ENCODE measurements around the gene CSGALNACT2. TPM values are rescaled to one million over a fixed set of nuclear protein-coding genes. Genes with fewer than 3 reads are reported as not detected.
"Not testable (repeated sequence)": the region's sequence is repeated elsewhere in the genome, so short reads cannot be mapped to it uniquely, and the experiment has no call there.

CSGALNACT2 gene
- total RNA-seq, 1 experiment from 2014 or later = 8.9 TPM

DNA sequence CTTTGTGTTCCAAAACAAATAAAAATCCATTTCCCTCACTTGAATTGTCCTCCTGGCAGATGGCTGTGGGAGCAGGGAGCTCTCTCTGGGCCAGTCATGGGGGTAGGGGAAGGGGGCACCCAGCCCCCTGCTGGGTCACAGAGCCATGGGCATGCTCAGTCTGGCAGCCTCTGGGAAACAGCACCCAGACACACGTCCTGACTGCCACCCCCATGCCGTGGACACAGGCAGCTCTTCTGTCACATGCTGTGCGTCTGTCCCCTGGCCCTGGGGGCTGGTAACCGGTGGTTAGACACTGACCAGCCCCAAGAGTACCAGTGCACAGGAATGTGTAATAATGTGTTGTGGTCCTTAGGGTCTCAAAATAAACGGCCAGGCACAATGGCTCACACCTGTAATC is 81.6 kb downstream of the CSGALNACT2 start:
- Histone ChIP-seq H3K4me2 (ENCODE audit: insufficient read depth, insufficient read length, low read length) (no peak overlapping the region), H3K4ac (ENCODE audit: low read depth, low read length) (no peak overlapping the region), H3K14ac (ENCODE audit: insufficient read depth, low read length) (no peak overlapping the region), H3T11ph (ENCODE audit: low read length) (no peak overlapping the region), H3K9ac (ENCODE audit: extremely low read depth, insufficient read length, low read length) (no peak overlapping the region), H2BK12ac (ENCODE audit: insufficient read length, low read depth, low read length) (no peak overlapping the region), H3K79me2 (ENCODE audit: insufficient read depth, low read length) (no peaks in the 10 kb centered on the region), H3K4me1 (ENCODE audit: insufficient read depth, low read length) (no peaks in the 10 kb centered on the region), H2BK120ac (ENCODE audit: low read depth, low read length, poor library complexity, severe bottlenecking) (no peak overlapping the region), H3K27ac (ENCODE audit: insufficient read length, low read depth, low read length) (no peak overlapping the region), H4K8ac (replicated peaks; ENCODE audit: insufficient read length, low read depth, low read length) (no peak overlapping the region), H2BK15ac (ENCODE audit: low read depth, low read length) (no peak overlapping the region), H3K9me3 (ENCODE audit: control insufficient read depth, low read depth, low read length) (no peaks in the 10 kb centered on the region), H4K5ac (ENCODE audit: insufficient read length, low read depth, low read length) (no peak overlapping the region), H3K27me3 (ENCODE audit: insufficient read depth, low read length) (no peaks in the 10 kb centered on the region), H2AK5ac (ENCODE audit: insufficient read length, low read length) (no peak overlapping the region), H3K23ac (ENCODE audit: insufficient read length, low read depth, low read length) (no peak overlapping the region), H2BK5ac (ENCODE audit: insufficient read length, low read length) (no peak overlapping the region), H3K56ac (ENCODE audit: insufficient read length, low read depth, low read length) (no peak overlapping the region), H3K23me2 (ENCODE audit: insufficient read length, low read depth, low read length, poor library complexity, severe bottlenecking) (no peaks in the 10 kb centered on the region), H4K20me1 (ENCODE audit: control insufficient read depth, insufficient read depth, insufficient read length) (no peaks in the 10 kb centered on the region), H3K18ac (ENCODE audit: insufficient read length, low read depth, low read length) (no peak overlapping the region), H3K79me1 (ENCODE audit: insufficient read depth, low read depth, low read length, poor library complexity, severe bottlenecking) (no peaks in the 10 kb centered on the region), H2BK20ac (ENCODE audit: low read depth, low read length, poor library complexity, severe bottlenecking) (no peak overlapping the region), H4K91ac (ENCODE audit: insufficient read length, low read depth, low read length) (no peak overlapping the region), H2AFZ (ENCODE audit: low read length) (no peak overlapping the region)
- no peaks in the 10 kb centered on the region for H3K36me3 Mint-ChIP-seq (ENCODE audit: insufficient read depth in 1 of 3, low read depth in 3 of 3)
- DNase-seq = no peak
- no peaks in the 10 kb centered on the region for H3K9me3 Mint-ChIP-seq
- no CpG with 5 or more reads among the region's 5 CpGs for WGBS (ENCODE audit: extremely low coverage, insufficient read length, low lambda C conversion rate)
- peaks cover 12 to 14% of the 10 kb centered on the region in 2 experiments for H3K4me1 Mint-ChIP-seq
- peak overlapping the region in 1 of 3 experiments; percentile 88; a peak in 1 of 7 replicates for H3K27ac Mint-ChIP-seq
- TF ChIP-seq, protein P1, sequence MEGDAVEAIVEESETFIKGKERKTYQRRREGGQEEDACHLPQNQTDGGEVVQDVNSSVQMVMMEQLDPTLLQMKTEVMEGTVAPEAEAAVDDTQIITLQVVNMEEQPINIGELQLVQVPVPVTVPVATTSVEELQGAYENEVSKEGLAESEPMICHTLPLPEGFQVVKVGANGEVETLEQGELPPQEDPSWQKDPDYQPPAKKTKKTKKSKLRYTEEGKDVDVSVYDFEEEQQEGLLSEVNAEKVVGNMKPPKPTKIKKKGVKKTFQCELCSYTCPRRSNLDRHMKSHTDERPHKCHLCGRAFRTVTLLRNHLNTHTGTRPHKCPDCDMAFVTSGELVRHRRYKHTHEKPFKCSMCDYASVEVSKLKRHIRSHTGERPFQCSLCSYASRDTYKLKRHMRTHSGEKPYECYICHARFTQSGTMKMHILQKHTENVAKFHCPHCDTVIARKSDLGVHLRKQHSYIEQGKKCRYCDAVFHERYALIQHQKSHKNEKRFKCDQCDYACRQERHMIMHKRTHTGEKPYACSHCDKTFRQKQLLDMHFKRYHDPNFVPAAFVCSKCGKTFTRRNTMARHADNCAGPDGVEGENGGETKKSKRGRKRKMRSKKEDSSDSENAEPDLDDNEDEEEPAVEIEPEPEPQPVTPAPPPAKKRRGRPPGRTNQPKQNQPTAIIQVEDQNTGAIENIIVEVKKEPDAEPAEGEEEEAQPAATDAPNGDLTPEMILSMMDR (conservative IDR thresholded peaks at IDR 0.05) = no peak
- peaks cover 1% of the 10 kb centered on the region; the same call in 1 of the 2 replicates for H3K27me3 Mint-ChIP-seq (ENCODE audit: low read depth)
- H3K4me3 Mint-ChIP-seq = no peak overlapping the region

DNA sequence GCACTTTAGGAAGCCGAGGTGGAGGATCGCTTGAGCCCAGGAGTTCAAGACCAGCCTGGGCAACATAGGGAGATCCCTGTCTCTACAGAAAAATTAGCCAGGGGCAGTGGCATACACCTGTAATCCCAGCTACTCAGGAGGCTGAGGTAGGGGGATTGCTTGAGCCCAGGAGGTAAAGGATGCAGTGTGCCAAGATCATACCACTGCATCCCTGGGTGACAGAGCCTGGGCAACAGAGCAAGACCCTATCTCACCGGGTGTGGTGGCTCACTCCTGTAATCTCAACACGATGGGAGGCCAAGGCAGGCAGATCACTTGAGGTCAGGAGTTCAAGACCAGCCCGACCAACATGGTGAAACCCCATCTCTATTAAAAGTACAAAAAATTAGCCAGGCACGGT is 82.0 kb downstream of the CSGALNACT2 start:
- H4K8ac ChIP-seq (replicated peaks; ENCODE audit: insufficient read length, low read depth, low read length); H3K56ac ChIP-seq (ENCODE audit: insufficient read length, low read depth, low read length); H3K18ac ChIP-seq (ENCODE audit: insufficient read length, low read depth, low read length); H2AFZ ChIP-seq (ENCODE audit: low read length); H3K27me3 Mint-ChIP-seq (ENCODE audit: low read depth); H2BK12ac ChIP-seq (ENCODE audit: insufficient read length, low read depth, low read length); H3K79me1 ChIP-seq (ENCODE audit: insufficient read depth, low read depth, low read length, poor library complexity, severe bottlenecking); H3K9ac ChIP-seq (ENCODE audit: extremely low read depth, insufficient read length, low read length); H3K4ac ChIP-seq (ENCODE audit: low read depth, low read length); H3K79me2 ChIP-seq (ENCODE audit: insufficient read depth, low read length); H3K4me3 Mint-ChIP-seq; H2AK5ac ChIP-seq (ENCODE audit: insufficient read length, low read length); H3T11ph ChIP-seq (ENCODE audit: low read length); H2BK20ac ChIP-seq (ENCODE audit: low read depth, low read length, poor library complexity, severe bottlenecking); H2BK120ac ChIP-seq (ENCODE audit: low read depth, low read length, poor library complexity, severe bottlenecking); H2BK5ac ChIP-seq (ENCODE audit: insufficient read length, low read length); H3K4me1 ChIP-seq (ENCODE audit: insufficient read depth, low read length); H3K27me3 ChIP-seq (ENCODE audit: insufficient read depth, low read length); H3K36me3 Mint-ChIP-seq (ENCODE audit: insufficient read depth in 1 of 3, low read depth in 3 of 3); H3K23ac ChIP-seq (ENCODE audit: insufficient read length, low read depth, low read length); H4K5ac ChIP-seq (ENCODE audit: insufficient read length, low read depth, low read length); H3K27ac Mint-ChIP-seq; H3K23me2 ChIP-seq (ENCODE audit: insufficient read length, low read depth, low read length, poor library complexity, severe bottlenecking); H4K91ac ChIP-seq (ENCODE audit: insufficient read length, low read depth, low read length); H3K27ac ChIP-seq (ENCODE audit: insufficient read length, low read depth, low read length); DNase-seq; H3K9me3 ChIP-seq (ENCODE audit: control insufficient read depth, low read depth, low read length); H3K4me2 ChIP-seq (ENCODE audit: insufficient read depth, insufficient read length, low read length); H4K20me1 ChIP-seq (ENCODE audit: control insufficient read depth, insufficient read depth, insufficient read length); H3K14ac ChIP-seq (ENCODE audit: insufficient read depth, low read length); H3K9me3 Mint-ChIP-seq; H2BK15ac ChIP-seq (ENCODE audit: low read depth, low read length): not testable (repeated sequence)
- H3K4me1 Mint-ChIP-seq = peaks cover 9 to 11% of the 10 kb centered on the region in 2 experiments
- no CpG with 5 or more reads among the region's 6 CpGs for whole genome bisulfite sequencing (ENCODE audit: extremely low coverage, insufficient read length, low lambda C conversion rate)
